Glutamatergic neuron (in vitro differentiated cells): Measurements from ENCODE around the gene TMEM45A. TPM values are rescaled to one million over a fixed set of nuclear protein-coding genes. Genes with fewer than 3 reads are reported as not detected.

ENCODE experiments used
- DNase-seq: peaks from one replicate; pipeline ENCODE4 v3.0.0; 2022
- H3K27ac Mint-ChIP-seq: one replicate; pipeline ENCODE4 v1.8.0; 2020; ENCODE audit warnings: mild to moderate bottlenecking, mixed read lengths, inconsistent platforms; ENCODE audit not compliant: unreplicated experiment
- H3K27me3 Mint-ChIP-seq: one replicate; pipeline ENCODE4 v1.8.0; 2020; ENCODE audit warnings: mild to moderate bottlenecking, moderate library complexity, mixed read lengths, inconsistent platforms; ENCODE audit not compliant: unreplicated experiment
- H3K36me3 Mint-ChIP-seq: one replicate; pipeline ENCODE4 v1.8.0; 2020; ENCODE audit warnings: mild to moderate bottlenecking, mixed read lengths, inconsistent platforms; ENCODE audit not compliant: unreplicated experiment
- H3K4me1 Mint-ChIP-seq: one replicate; pipeline ENCODE4 v1.8.0; 2020; ENCODE audit warnings: mild to moderate bottlenecking, low read depth, mixed read lengths, inconsistent platforms; ENCODE audit not compliant: unreplicated experiment
- H3K4me3 Mint-ChIP-seq: one replicate; pipeline ENCODE4 v1.8.0; 2020; ENCODE audit warnings: mild to moderate bottlenecking, mixed read lengths, inconsistent platforms; ENCODE audit not compliant: unreplicated experiment
- H3K9me3 Mint-ChIP-seq: one replicate; pipeline ENCODE4 v1.8.0; 2020; ENCODE audit warnings: mild to moderate bottlenecking, moderate library complexity, mixed read lengths, inconsistent platforms; ENCODE audit not compliant: unreplicated experiment
- total RNA-seq: library from RNA; stranded (reverse); fragmentation: NEBNext Ultra II Directional; extraction: Animal tissue kit (Norgen Biotek cat#: 25700); gene quantifications from one replicate; pipeline ENCODE4 v1.2.1, GENCODE V29; 2021; ENCODE audit not compliant: unreplicated experiment
- TF ChIP-seq, protein P1 (sequence below): fragments of 200-600 bp; sonication (generic); IDR thresholded peaks from one replicate; pipeline ENCODE4 v1.5.0; 2021; ENCODE audit not compliant: partially characterized antibody, unreplicated experiment

The TMEM45A gene
- total RNA-seq, 1 donor from 2014 or later: 0.61 TPM

DNA sequence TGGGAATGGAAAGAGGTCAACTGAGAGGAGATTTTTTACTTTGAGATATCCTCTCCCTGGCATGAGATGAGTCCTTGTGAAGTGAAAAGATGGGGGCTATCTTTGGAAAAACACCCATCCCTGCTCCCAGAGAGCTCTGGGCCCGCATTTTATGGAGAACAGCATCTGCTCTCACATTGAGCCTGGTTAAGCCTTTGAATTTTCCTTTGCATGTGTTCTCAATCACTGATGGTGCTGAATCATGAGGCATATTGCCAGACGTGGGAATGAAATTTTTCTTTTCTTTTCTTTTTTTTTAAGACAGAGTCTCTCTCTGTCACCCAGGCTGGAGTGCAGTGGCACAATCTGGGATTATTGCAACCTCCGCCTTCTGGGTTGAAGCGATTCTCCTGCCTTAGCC, 24.4 kb downstream of the TMEM45A start:
- H3K9me3 Mint-ChIP-seq: no peaks in the 10 kb centered on the region
- TF ChIP-seq, protein P1, sequence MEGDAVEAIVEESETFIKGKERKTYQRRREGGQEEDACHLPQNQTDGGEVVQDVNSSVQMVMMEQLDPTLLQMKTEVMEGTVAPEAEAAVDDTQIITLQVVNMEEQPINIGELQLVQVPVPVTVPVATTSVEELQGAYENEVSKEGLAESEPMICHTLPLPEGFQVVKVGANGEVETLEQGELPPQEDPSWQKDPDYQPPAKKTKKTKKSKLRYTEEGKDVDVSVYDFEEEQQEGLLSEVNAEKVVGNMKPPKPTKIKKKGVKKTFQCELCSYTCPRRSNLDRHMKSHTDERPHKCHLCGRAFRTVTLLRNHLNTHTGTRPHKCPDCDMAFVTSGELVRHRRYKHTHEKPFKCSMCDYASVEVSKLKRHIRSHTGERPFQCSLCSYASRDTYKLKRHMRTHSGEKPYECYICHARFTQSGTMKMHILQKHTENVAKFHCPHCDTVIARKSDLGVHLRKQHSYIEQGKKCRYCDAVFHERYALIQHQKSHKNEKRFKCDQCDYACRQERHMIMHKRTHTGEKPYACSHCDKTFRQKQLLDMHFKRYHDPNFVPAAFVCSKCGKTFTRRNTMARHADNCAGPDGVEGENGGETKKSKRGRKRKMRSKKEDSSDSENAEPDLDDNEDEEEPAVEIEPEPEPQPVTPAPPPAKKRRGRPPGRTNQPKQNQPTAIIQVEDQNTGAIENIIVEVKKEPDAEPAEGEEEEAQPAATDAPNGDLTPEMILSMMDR: no peak
- H3K27me3 Mint-ChIP-seq: peaks cover 3% of the 10 kb centered on the region
- no peak overlapping the region for H3K27ac Mint-ChIP-seq
- no peak for DNase-seq
- no peak overlapping the region for H3K4me3 Mint-ChIP-seq
- H3K36me3 Mint-ChIP-seq: no peaks in the 10 kb centered on the region
- H3K4me1 Mint-ChIP-seq: no peaks in the 10 kb centered on the region

DNA sequence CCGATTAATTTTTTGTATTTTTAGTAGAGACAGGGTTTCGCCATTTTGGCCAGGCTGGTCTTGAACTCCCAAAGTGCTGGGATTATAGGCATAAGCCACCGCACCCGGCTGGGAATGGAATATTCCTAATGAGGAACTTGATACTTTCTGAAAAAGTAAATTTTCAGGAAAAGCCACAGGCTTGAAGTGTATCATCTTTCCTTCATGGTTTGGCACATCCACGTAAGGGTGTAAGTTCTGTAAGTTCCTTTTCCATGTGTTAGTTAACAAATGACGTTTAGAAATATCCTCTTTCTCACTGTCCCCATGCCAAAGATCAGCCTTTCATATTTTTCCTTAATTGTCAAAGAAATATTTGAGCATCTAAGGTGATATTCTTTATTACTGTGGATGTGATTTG, 24.9 kb downstream of the TMEM45A start:
- Mint-ChIP-seq H3K4me1 (no peaks in the 10 kb centered on the region), H3K27me3 (peaks cover 3% of the 10 kb centered on the region), H3K27ac (no peak overlapping the region), H3K4me3 (no peak overlapping the region), H3K9me3 (no peaks in the 10 kb centered on the region), H3K36me3 (no peaks in the 10 kb centered on the region)
- no peak for DNase-seq
- TF ChIP-seq, protein P1: no peak

DNA sequence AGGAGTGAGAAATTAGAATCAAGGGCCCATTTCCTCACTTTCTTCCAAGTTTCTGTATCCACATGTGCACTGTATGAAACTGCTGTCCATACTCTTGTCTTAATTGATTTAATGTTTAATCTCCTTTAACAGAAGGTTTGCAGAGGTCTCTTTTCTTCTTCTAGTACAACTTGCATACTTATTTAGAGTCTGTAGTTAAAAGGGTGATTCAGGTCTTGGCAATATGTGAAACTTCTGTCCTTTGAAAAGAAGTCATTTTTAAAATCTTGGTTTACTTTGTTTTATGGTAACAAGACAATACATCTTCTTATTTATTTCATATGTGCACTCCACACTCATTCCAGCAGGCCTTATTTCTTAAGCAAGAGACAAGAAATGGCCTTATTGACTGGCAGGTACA, 25.8 kb downstream of the TMEM45A start:
- Mint-ChIP-seq H3K4me3 (no peak overlapping the region), H3K4me1 (no peaks in the 10 kb centered on the region), H3K27me3 (peaks cover 3% of the 10 kb centered on the region), H3K9me3 (no peaks in the 10 kb centered on the region), H3K27ac (no peak overlapping the region), H3K36me3 (no peaks in the 10 kb centered on the region)
- no peak for DNase-seq
- TF ChIP-seq, protein P1: no peak

DNA sequence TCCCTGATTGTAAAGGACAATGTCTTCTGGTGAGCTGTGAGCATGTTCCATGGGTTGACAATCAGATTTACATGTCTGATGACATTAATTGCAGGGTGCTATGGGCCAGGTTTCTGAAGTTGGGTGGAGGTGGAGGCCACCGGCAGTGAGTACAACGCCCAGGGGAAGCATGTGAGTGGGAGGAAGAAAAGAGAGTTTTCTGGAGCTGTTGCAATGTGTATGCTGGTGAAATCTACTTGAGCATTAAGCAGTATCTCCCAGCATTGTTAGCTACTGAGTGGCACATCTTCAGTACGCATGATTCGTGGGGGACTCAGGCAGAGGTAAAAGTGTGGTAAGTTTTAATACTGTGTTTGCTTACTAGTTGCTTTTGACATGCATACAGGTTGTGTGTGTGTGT, 26.6 kb downstream of the TMEM45A start:
- no peak overlapping the region for H3K4me3 Mint-ChIP-seq
- no peaks in the 10 kb centered on the region for H3K4me1 Mint-ChIP-seq
- H3K27ac Mint-ChIP-seq: no peak overlapping the region
- peaks cover 3% of the 10 kb centered on the region for H3K27me3 Mint-ChIP-seq
- no peaks in the 10 kb centered on the region for H3K36me3 Mint-ChIP-seq
- no peak for DNase-seq
- TF ChIP-seq, protein P1: no peak
- no peaks in the 10 kb centered on the region for H3K9me3 Mint-ChIP-seq

DNA sequence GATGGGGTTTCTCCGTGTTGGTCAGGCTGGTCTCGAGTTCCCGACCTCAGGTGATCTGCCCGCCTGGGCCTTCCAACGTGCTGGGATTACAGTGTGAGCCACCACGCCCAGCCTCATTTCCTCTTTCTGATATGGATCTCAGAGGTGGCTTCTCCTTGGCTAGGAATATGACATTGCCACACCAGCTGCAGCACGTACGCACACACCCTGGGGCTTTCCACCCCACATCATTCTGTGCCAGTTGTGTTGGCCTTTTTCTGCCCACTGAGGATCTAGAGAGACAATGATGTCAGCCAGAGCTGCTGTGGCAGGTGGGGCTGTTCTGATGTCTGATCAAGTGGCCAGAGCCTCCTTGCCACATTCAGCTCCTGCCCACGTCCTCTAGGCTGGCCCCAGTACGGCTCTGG, 29.0 kb downstream of the TMEM45A start:
- no peaks in the 10 kb centered on the region for H3K4me1 Mint-ChIP-seq
- H3K4me3 Mint-ChIP-seq: no peak overlapping the region
- no peak for DNase-seq
- TF ChIP-seq, protein P1: no peak
- H3K27me3 Mint-ChIP-seq: peaks cover 5% of the 10 kb centered on the region
- H3K36me3 Mint-ChIP-seq: no peaks in the 10 kb centered on the region
- H3K9me3 Mint-ChIP-seq: no peaks in the 10 kb centered on the region
- no peak overlapping the region for H3K27ac Mint-ChIP-seq
